ENCODE results near the gene IGF2BP1.
"Not testable (repeated sequence)": the region's sequence is repeated elsewhere in the genome, so short reads cannot be mapped to it uniquely, and the experiment has no call there.

The IGF2BP1 gene

DNA sequence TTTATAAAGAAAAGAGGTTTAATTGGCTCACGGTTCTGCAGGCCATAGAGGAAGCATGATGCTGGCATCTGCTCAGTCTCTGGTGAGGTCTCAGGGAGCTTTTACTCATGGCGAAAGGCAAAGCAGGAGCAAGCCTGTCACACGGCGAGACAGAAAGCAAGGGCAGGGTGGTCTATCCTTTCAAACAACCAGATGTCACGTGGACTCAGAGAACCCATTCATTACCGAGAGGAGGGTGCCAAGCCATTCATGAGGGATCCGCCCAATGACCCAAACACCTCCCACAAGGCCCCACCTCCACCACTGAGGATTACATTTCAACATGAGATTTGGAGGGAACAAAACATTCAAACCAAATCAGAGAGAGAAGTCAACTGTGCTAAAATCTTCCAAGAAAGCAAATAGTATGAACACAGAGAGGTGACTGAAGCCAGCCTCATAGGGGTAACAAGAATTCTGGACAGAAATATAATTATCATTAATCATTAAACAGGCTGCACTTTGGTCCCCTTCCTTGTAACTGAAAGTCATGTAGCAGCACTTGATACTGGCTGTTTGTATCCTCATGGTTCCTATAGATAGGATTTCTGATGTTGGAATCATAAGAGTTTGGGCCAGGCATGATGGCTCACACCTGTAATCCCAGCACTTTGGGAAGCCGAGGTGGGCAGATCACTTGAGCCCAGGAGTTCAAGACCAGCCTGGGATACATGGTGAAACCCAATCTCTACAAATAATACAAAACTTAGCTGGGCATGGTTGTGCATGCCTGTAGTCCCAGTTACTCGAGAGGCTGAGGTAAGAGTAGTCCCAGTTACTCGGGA lies 82.9 kb downstream of the IGF2BP1 start:
- H3K9ac ChIP-seq (ENCODE audit: low read length), result no peak overlapping the region
- H3K4me1 ChIP-seq (ENCODE audit: control insufficient read depth, insufficient read depth, low read length), result no peaks in the 10 kb centered on the region
- no peaks in the 10 kb centered on the region for H3K36me3 ChIP-seq (ENCODE audit: control insufficient read depth, insufficient read depth, low read length)

DNA sequence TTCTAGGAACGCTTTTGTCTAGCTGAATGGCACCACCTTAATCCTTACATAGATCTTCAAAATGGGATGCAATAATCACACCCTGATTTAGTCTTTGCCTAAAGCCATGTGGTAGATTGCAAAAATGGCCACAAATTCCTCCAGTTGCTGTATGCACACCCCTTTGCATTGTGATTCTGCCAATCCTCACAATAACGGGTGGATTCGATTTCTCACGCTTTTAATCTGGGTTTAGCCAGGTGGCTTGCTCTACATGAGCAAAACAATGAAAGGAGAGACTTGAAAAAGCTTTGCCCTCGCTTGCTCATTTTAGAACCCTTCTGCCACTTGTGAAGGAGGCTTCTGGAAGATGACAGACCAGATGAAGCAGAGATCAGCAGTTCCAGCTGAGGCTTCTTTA lies 85.0 kb downstream of the IGF2BP1 start:
- Histone ChIP-seq H3K27me3 (ENCODE audit: control insufficient read depth, insufficient read depth, low read length) (no peaks in the 10 kb centered on the region), H3K9ac (ENCODE audit: low read length) (no peak overlapping the region), H3K27ac (ENCODE audit: low read depth, low read length) (no peak overlapping the region), H3K4me1 (ENCODE audit: control insufficient read depth, insufficient read depth, low read length) (no peaks in the 10 kb centered on the region), H3K36me3 (ENCODE audit: control insufficient read depth, insufficient read depth, low read length) (no peaks in the 10 kb centered on the region), H3K4me3 (ENCODE audit: low read length) (no peak overlapping the region)

More for the DNA sequence above, 82.9 kb downstream of the IGF2BP1 start:
- Histone ChIP-seq H3K27ac (ENCODE audit: low read depth, low read length) (no peak overlapping the region), H3K4me3 (ENCODE audit: low read length) (no peak overlapping the region), H3K27me3 (ENCODE audit: control insufficient read depth, insufficient read depth, low read length) (no peaks in the 10 kb centered on the region)

DNA sequence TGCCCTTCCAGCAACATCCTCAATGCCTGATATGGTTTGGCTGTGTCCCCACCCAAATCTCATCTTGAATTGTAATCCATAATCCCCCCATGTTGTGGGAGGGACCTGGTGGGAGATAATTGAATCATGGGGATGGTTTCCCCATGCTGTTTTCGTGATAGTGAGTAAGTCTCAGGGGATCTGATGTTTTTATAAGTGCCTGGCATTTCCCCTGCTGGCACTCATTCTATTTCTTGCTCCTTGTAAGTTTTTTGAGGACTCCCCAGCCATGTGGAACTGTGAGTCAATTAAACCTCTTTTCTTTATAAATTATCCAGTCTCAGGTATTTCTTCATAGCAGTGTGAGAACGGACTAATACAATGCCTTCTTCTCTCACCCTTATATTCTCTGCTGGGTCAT lies 87.9 kb downstream of the IGF2BP1 start:
- not testable (repeated sequence) for H3K36me3 ChIP-seq (ENCODE audit: control insufficient read depth, insufficient read depth, low read length); H3K4me3 ChIP-seq (ENCODE audit: low read length); H3K9ac ChIP-seq (ENCODE audit: low read length); H3K27ac ChIP-seq (ENCODE audit: low read depth, low read length); H3K27me3 ChIP-seq (ENCODE audit: control insufficient read depth, insufficient read depth, low read length); H3K4me1 ChIP-seq (ENCODE audit: control insufficient read depth, insufficient read depth, low read length)

GRCh38 chr17:49085565-49086315 lies 88.6 kb downstream of the IGF2BP1 start:
- H3K4me3 ChIP-seq (ENCODE audit: low read length), result no peak overlapping the region

GRCh38 chr17:49086316-49086605 lies 89.1 kb downstream of the IGF2BP1 start:
- Histone ChIP-seq H3K4me3 (ENCODE audit: low read length) (no peak overlapping the region), H3K27me3 (ENCODE audit: control insufficient read depth, insufficient read depth, low read length) (no peaks in the 10 kb centered on the region), H3K9ac (ENCODE audit: low read length) (no peak overlapping the region), H3K4me1 (ENCODE audit: control insufficient read depth, insufficient read depth, low read length) (no peaks in the 10 kb centered on the region), H3K36me3 (ENCODE audit: control insufficient read depth, insufficient read depth, low read length) (no peaks in the 10 kb centered on the region), H3K27ac (ENCODE audit: low read depth, low read length) (no peak overlapping the region)

More at GRCh38 chr17:49085565-49086315, 88.6 kb downstream of the IGF2BP1 start:
- Histone ChIP-seq H3K27me3 (ENCODE audit: control insufficient read depth, insufficient read depth, low read length) (no peaks in the 10 kb centered on the region), H3K36me3 (ENCODE audit: control insufficient read depth, insufficient read depth, low read length) (no peaks in the 10 kb centered on the region), H3K27ac (ENCODE audit: low read depth, low read length) (no peak overlapping the region), H3K4me1 (ENCODE audit: control insufficient read depth, insufficient read depth, low read length) (no peaks in the 10 kb centered on the region), H3K9ac (ENCODE audit: low read length) (no peak overlapping the region)

DNA sequence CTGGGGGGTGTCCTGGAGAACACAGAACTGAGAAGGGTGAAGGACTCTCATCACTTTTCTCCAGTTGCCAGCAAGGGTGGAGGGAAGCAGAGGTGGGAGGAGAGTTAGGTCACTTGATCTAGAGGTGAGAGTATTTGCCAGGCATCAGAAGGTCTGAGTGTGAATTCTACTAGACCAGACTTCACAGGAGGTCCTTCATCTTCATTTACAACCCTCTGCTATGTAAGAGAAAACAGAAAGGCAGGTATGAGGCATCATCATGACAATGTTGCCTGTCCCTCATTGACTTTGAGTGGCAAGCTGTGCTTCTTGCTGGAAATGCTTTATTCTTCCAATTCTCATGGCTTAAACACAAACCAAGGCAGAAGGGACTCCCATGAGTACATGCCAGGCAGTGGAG lies 89.5 kb downstream of the IGF2BP1 start:
- Histone ChIP-seq H3K9ac (ENCODE audit: low read length) (no peak overlapping the region), H3K4me3 (ENCODE audit: low read length) (no peak overlapping the region), H3K27ac (ENCODE audit: low read depth, low read length) (no peak overlapping the region), H3K27me3 (ENCODE audit: control insufficient read depth, insufficient read depth, low read length) (no peaks in the 10 kb centered on the region), H3K36me3 (ENCODE audit: control insufficient read depth, insufficient read depth, low read length) (no peaks in the 10 kb centered on the region), H3K4me1 (ENCODE audit: control insufficient read depth, insufficient read depth, low read length) (no peaks in the 10 kb centered on the region)

DNA sequence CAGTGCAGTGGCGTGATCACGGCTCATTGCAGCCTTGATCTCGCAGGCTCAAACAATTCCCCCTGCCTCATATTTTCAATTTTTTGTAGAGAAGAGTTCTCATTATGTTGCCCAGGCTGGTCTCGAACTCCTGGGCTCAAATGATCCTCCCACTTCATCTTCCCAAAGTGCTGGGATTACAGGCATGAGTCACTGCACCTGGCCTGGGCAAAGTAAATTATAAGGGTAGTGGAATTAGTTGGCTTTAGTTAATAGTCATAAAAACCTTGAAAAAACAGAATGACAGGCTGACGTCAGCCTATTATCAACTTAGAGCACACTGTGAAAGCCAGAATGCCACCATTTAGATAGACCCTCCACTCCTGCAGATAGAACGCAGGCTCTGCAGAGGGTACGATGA lies 91.9 kb downstream of the IGF2BP1 start:
- Histone ChIP-seq H3K4me1 (ENCODE audit: control insufficient read depth, insufficient read depth, low read length) (no peaks in the 10 kb centered on the region), H3K27me3 (ENCODE audit: control insufficient read depth, insufficient read depth, low read length) (no peaks in the 10 kb centered on the region), H3K9ac (ENCODE audit: low read length) (no peak overlapping the region), H3K36me3 (ENCODE audit: control insufficient read depth, insufficient read depth, low read length) (no peaks in the 10 kb centered on the region), H3K27ac (ENCODE audit: low read depth, low read length) (no peak overlapping the region), H3K4me3 (ENCODE audit: low read length) (no peak overlapping the region)

- no peaks in the 10 kb centered on the region for H3K4me1 ChIP-seq (ENCODE audit: control insufficient read depth, insufficient read depth, low read length)
- no peaks in the 10 kb centered on the region for H3K36me3 ChIP-seq (ENCODE audit: control insufficient read depth, insufficient read depth, low read length)
- no peak overlapping the region for H3K9ac ChIP-seq (ENCODE audit: low read length)
- H3K27me3 ChIP-seq (ENCODE audit: control insufficient read depth, insufficient read depth, low read length), result no peaks in the 10 kb centered on the region
- H3K4me3 ChIP-seq (ENCODE audit: low read length), result no peak overlapping the region
- no peak overlapping the region for H3K27ac ChIP-seq (ENCODE audit: low read depth, low read length)
These were observed 93.9 kb downstream of the IGF2BP1 start for GRCh38 chr17:49090878-49091594.

- no peaks in the 10 kb centered on the region for H3K36me3 ChIP-seq (ENCODE audit: control insufficient read depth, insufficient read depth, low read length)
- H3K27me3 ChIP-seq (ENCODE audit: control insufficient read depth, insufficient read depth, low read length), result no peaks in the 10 kb centered on the region
- no peak overlapping the region for H3K9ac ChIP-seq (ENCODE audit: low read length)
- no peaks in the 10 kb centered on the region for H3K4me1 ChIP-seq (ENCODE audit: control insufficient read depth, insufficient read depth, low read length)
- H3K27ac ChIP-seq (ENCODE audit: low read depth, low read length), result no peak overlapping the region
- H3K4me3 ChIP-seq (ENCODE audit: low read length), result no peak overlapping the region
These were observed 95.9 kb downstream of the IGF2BP1 start for GRCh38 chr17:49093131-49093530.

GRCh38 chr17:49100601-49101000 lies 103.4 kb downstream of the IGF2BP1 start:
- no peak overlapping the region for H3K27ac ChIP-seq (ENCODE audit: low read depth, low read length)
- no peaks in the 10 kb centered on the region for H3K36me3 ChIP-seq (ENCODE audit: control insufficient read depth, insufficient read depth, low read length)
- no peaks in the 10 kb centered on the region for H3K4me1 ChIP-seq (ENCODE audit: control insufficient read depth, insufficient read depth, low read length)
- no peaks in the 10 kb centered on the region for H3K27me3 ChIP-seq (ENCODE audit: control insufficient read depth, insufficient read depth, low read length)
- no peak overlapping the region for H3K4me3 ChIP-seq (ENCODE audit: low read length)
- no peak overlapping the region for H3K9ac ChIP-seq (ENCODE audit: low read length)

GRCh38 chr17:49101054-49101534 lies 103.9 kb downstream of the IGF2BP1 start:
- H3K27me3 ChIP-seq (ENCODE audit: control insufficient read depth, insufficient read depth, low read length), result no peaks in the 10 kb centered on the region
- no peak overlapping the region for H3K9ac ChIP-seq (ENCODE audit: low read length)
- H3K4me3 ChIP-seq (ENCODE audit: low read length), result no peak overlapping the region
- H3K36me3 ChIP-seq (ENCODE audit: control insufficient read depth, insufficient read depth, low read length), result no peaks in the 10 kb centered on the region
- H3K27ac ChIP-seq (ENCODE audit: low read depth, low read length), result no peak overlapping the region
- H3K4me1 ChIP-seq (ENCODE audit: control insufficient read depth, insufficient read depth, low read length), result no peaks in the 10 kb centered on the region

GRCh38 chr17:49103360-49103759 lies 106.2 kb downstream of the IGF2BP1 start:
- H3K4me1 ChIP-seq (ENCODE audit: control insufficient read depth, insufficient read depth, low read length); H3K36me3 ChIP-seq (ENCODE audit: control insufficient read depth, insufficient read depth, low read length); H3K27ac ChIP-seq (ENCODE audit: low read depth, low read length): not testable (repeated sequence)

More at GRCh38 chr17:49103360-49103759, 106.2 kb downstream of the IGF2BP1 start:
- H3K27me3 ChIP-seq (ENCODE audit: control insufficient read depth, insufficient read depth, low read length); H3K9ac ChIP-seq (ENCODE audit: low read length); H3K4me3 ChIP-seq (ENCODE audit: low read length): not testable (repeated sequence)

Data from rectal smooth muscle tissue (tissue), 1 donor.